Purkinje cell (primary cell): ENCODE measurements around the gene GPATCH2L. TPM values are rescaled to one million over a fixed set of nuclear protein-coding genes. Genes with fewer than 3 reads are reported as not detected.

Experiments
- polyA plus RNA-seq: library from polyadenylated mRNA; unstranded; fragments of >200 nt; fragmentation: Nextera tagmentation; gene quantifications from 2 replicates; pipeline ENCODE4 v1.2.1, GENCODE V29; 2014

GPATCH2L gene
- 15.3 and 22.5 TPM in 2 replicates for polyA plus RNA-seq

GRCh38 chr14:76151398-76152332 lies at the start of gene GPATCH2L:
TSS of gene GPATCH2L (plus strand) at chr14:76151922. CDS start at chr14:76154364, 2,442 bp downstream.

Other genes starting within 250 kb of the GPATCH2L start
- 1.8 and 2.2 TPM in 2 replicates for gene TGFB3, start 169.9 kb upstream of the GPATCH2L start, polyA plus RNA-seq
- 72.2 and 74.3 TPM in 2 replicates for gene IFT43, start 166.2 kb upstream of the GPATCH2L start, polyA plus RNA-seq
- gene ESRRB, start 224.2 kb downstream of the GPATCH2L start, polyA plus RNA-seq: 0.86 and 2.0 TPM in 2 replicates